HEK293 (cell line): ENCODE results near the gene GNG12.

ENCODE experiments used
- CTCF ChIA-PET: fragments of 350-600 bp; formaldehyde crosslinking; extraction: SDS; loops from one replicate; lab custom pipeline; 2021; ENCODE audit warnings: antibody characterized with exemption; lab: Yijun Ruan, JAX
- POLR2A ChIA-PET: fragments of 300-600 bp; formaldehyde crosslinking; extraction: SDS; loops from one replicate; lab custom pipeline; 2020; ENCODE audit warnings: antibody characterized with exemption, inconsistent platforms; lab: Yijun Ruan, JAX
- H3K27ac ChIP-seq: fragments of 200-500 bp; sonication (Bioruptor generic); 2 replicates; pipeline ENCODE4 v1.5.1; 2014; ENCODE audit warnings: low read depth, low read length, control low read depth, inconsistent platforms; ENCODE audit errors: extremely low read depth
- H3K36me3 ChIP-seq, 2 experiments: fragments of 200-500 bp in 1 of 2; sonication (Bioruptor generic) in 1 of 2; 1 replicate in 1 of 2; 2 replicates in 1 of 2; pipeline ENCODE4 v1.5.1; 2014 to 2017; ENCODE audit warnings: inconsistent platforms in 2 of 2, low read length in 2 of 2; ENCODE audit not compliant: control insufficient read depth in 2 of 2, insufficient read depth in 1 of 2
- H3K4me1 ChIP-seq: fragments of 200-500 bp; sonication (Bioruptor generic); 2 replicates; pipeline ENCODE4 v1.5.1; 2014; ENCODE audit warnings: mild to moderate bottlenecking, low read length, inconsistent platforms; ENCODE audit not compliant: control insufficient read depth, insufficient read depth
- H3K4me3 ChIP-seq: 2 replicates; pipeline ENCODE4 v1.5.1; 2011; ENCODE audit warnings: low read depth, mild to moderate bottlenecking, control low read depth, low read length, moderate library complexity
- H3K9me3 ChIP-seq: fragments of 200-500 bp; sonication (Bioruptor generic); 2 replicates; pipeline ENCODE4 v1.5.1; 2014; ENCODE audit warnings: low read depth, low read length, inconsistent platforms; ENCODE audit not compliant: control insufficient read depth, insufficient read depth
- BCL6B ChIP-seq: fragments of 450-650 bp; formaldehyde crosslinking; IDR thresholded peaks from 2 replicates; pipeline ENCODE4 v1.5.1; 2017; ENCODE audit warnings: missing biosample characterization, missing genetic modification characterization
- GLI2 ChIP-seq: fragments of 450-650 bp; formaldehyde crosslinking; IDR thresholded peaks from 2 replicates; pipeline ENCODE4; 2017; ENCODE audit warnings: missing biosample characterization, missing genetic modification characterization, low read depth, borderline replicate concordance
- GLI4 ChIP-seq: fragments of 450-650 bp; formaldehyde crosslinking; IDR thresholded peaks from 2 replicates; pipeline ENCODE4 v1.5.1; 2016; ENCODE audit warnings: missing biosample characterization, missing genetic modification characterization
- OVOL3 ChIP-seq: fragments of 450-650 bp; formaldehyde crosslinking; IDR thresholded peaks from 2 replicates; pipeline ENCODE4 v1.5.1; 2016; ENCODE audit warnings: missing biosample characterization, missing genetic modification characterization
- PBX3 ChIP-seq: sonication (generic); formaldehyde crosslinking; IDR thresholded peaks from 2 replicates; pipeline ENCODE4 v1.8.1; 2022; ENCODE audit warnings: mild to moderate bottlenecking, moderate library complexity, missing genetic modification reagents
- TCF7L2 ChIP-seq: IDR thresholded peaks from 2 replicates; pipeline ENCODE4 v1.6.1; 2011; ENCODE audit warnings: low read depth, mild to moderate bottlenecking, inconsistent platforms, low read length, moderate library complexity, borderline replicate concordance
- ZBTB49 ChIP-seq: fragments of 450-650 bp; formaldehyde crosslinking; IDR thresholded peaks from 2 replicates; pipeline ENCODE4 v1.5.1; 2016; ENCODE audit warnings: missing biosample characterization, missing genetic modification characterization, low read depth
- ZNF214 ChIP-seq: fragments of 450-650 bp; formaldehyde crosslinking; IDR thresholded peaks from 2 replicates; pipeline ENCODE4 v1.5.1; 2017; ENCODE audit warnings: missing biosample characterization, mild to moderate bottlenecking, missing genetic modification characterization, borderline replicate concordance
- ZNF292 ChIP-seq: fragments of 450-650 bp; formaldehyde crosslinking; IDR thresholded peaks from 2 replicates; pipeline ENCODE4 v1.5.1; 2016; ENCODE audit warnings: low read depth, missing biosample characterization, missing genetic modification characterization, borderline replicate concordance
- ZNF37A ChIP-seq: fragments of 450-650 bp; IDR thresholded peaks from 2 replicates; pipeline ENCODE4 v1.5.1; 2018; ENCODE audit warnings: missing biosample characterization, missing genetic modification characterization
- ZNF521 ChIP-seq: fragments of 450-650 bp; formaldehyde crosslinking; IDR thresholded peaks from 2 replicates; pipeline ENCODE4 v1.5.1; 2017; ENCODE audit warnings: missing biosample characterization, mild to moderate bottlenecking, missing genetic modification characterization
- ZNF544 ChIP-seq: fragments of 450-650 bp; formaldehyde crosslinking; IDR thresholded peaks from 2 replicates; pipeline ENCODE4 v1.5.0; 2017; ENCODE audit warnings: missing biosample characterization, missing genetic modification characterization
- ZNF701 ChIP-seq: fragments of 450-650 bp; formaldehyde crosslinking; IDR thresholded peaks from 2 replicates; pipeline ENCODE4 v1.5.1; 2016; ENCODE audit warnings: missing biosample characterization, missing genetic modification characterization
- ZNF768 ChIP-seq: fragments of 450-650 bp; formaldehyde crosslinking; IDR thresholded peaks from 2 replicates; pipeline ENCODE4 v1.5.1; 2018; ENCODE audit warnings: missing biosample characterization, mild to moderate bottlenecking, missing genetic modification characterization
- ZNF777 ChIP-seq: fragments of 450-650 bp; formaldehyde crosslinking; IDR thresholded peaks from 2 replicates; pipeline ENCODE4 v1.5.1; 2017; ENCODE audit warnings: missing biosample characterization, missing genetic modification characterization, borderline replicate concordance
- ZXDB ChIP-seq: fragments of 450-650 bp; formaldehyde crosslinking; IDR thresholded peaks from 2 replicates; pipeline ENCODE4 v1.5.1; 2016; ENCODE audit warnings: missing biosample characterization, missing genetic modification characterization

The GNG12 gene

GRCh38 chr1:67817319-67817718 is 15.9 kb downstream of the GNG12 start (continued):
- TF ChIP-seq ZNF37A (tag by site-specific recombination): no peak

GRCh38 chr1:67816506-67816905 is 16.8 kb downstream of the GNG12 start:
- ChIA-PET POLR2A (interaction anchor here (0.9 kb wide), 1 partner anchor 50 kb away, joined by 5 read pairs; no protein-coding TSS in a partner anchor), CTCF (interaction anchor here (0.9 to 1.2 kb wide), 5 partner anchors 9 to 55 kb away, joined by 3 read pairs; no protein-coding TSS in a partner anchor)
- Histone ChIP-seq H3K27ac (no peak overlapping the region), H3K9me3 (no peaks in the 10 kb centered on the region; the same call in 1 of the 2 replicates), H3K4me3 (no peak overlapping the region), H3K36me3 (no peaks in the 10 kb centered on the region), H3K4me1 (peaks cover 11% of the 10 kb centered on the region; the same call in 1 of the 2 replicates)
- no peak for TF ChIP-seq BCL6B (tag by site-specific recombination)
- no peak for TF ChIP-seq ZNF292 (tag by site-specific recombination)
- TF ChIP-seq ZNF768 (tag by site-specific recombination): no peak
- no peak for TF ChIP-seq ZXDB
- no peak for TF ChIP-seq GLI2 (tag by site-specific recombination)

- H3K27ac ChIP-seq: no peak overlapping the region
- H3K9me3 ChIP-seq: no peaks in the 10 kb centered on the region; the same call in 1 of the 2 replicates
- peaks cover 11% of the 10 kb centered on the region; the same call in 1 of the 2 replicates for H3K4me1 ChIP-seq
- POLR2A ChIA-PET: interaction anchor here (0.9 kb wide), 1 partner anchor 50 kb away, joined by 5 read pairs; no protein-coding TSS in a partner anchor
- no peak overlapping the region for H3K4me3 ChIP-seq
- no peak for TF ChIP-seq TCF7L2
- TF ChIP-seq BCL6B (tag by site-specific recombination): no peak
- no peak for TF ChIP-seq ZBTB49 (tag by site-specific recombination)
- TF ChIP-seq OVOL3: no peak
- TF ChIP-seq ZNF777 (tag by site-specific recombination): no peak
- no peak for TF ChIP-seq ZNF701 (tag by site-specific recombination)
- TF ChIP-seq PBX3 (CRISPR knock-in tag): no peak
- TF ChIP-seq ZNF214 (tag by site-specific recombination): no peak
- no peak for TF ChIP-seq ZNF521 (tag by site-specific recombination)
- no peak for TF ChIP-seq ZNF544
- no peak for TF ChIP-seq GLI4 (tag by site-specific recombination)
- TF ChIP-seq ZNF768 (tag by site-specific recombination): no peak
- no peaks in the 10 kb centered on the region for H3K36me3 ChIP-seq
- CTCF ChIA-PET: interaction anchor here (0.9 to 1.2 kb wide), 4 partner anchors 10 to 55 kb away, joined by 3 read pairs; no protein-coding TSS in a partner anchor
Observed at GRCh38 chr1:67816095-67816475, 17.2 kb downstream of the GNG12 start.
